Vagina (tissue), 2 donors: Measurements from ENCODE around the gene KIF2A. TPM values are rescaled to one million over a fixed set of nuclear protein-coding genes. Genes with fewer than 3 reads are reported as not detected.

Experiments used
- DNase-seq, 2 donors: peaks; one replicate each; pipeline ENCODE4 v3.0.0-alpha.2; 2017; ENCODE audit errors: extremely low spot score in 2 of 2
- H3K27ac ChIP-seq: fragments of 200-600 bp; sonication (generic); one replicate; pipeline ENCODE4 v1.5.1; 2019
- H3K27me3 ChIP-seq: fragments of 200-600 bp; sonication (generic); one replicate; pipeline ENCODE4 v1.5.1; 2019
- H3K36me3 ChIP-seq, 2 donors: fragments of 200-600 bp; sonication (generic); one replicate each; pipeline ENCODE4 v1.5.1; 2017 to 2019
- H3K4me1 ChIP-seq: fragments of 200-600 bp; sonication (generic); one replicate; pipeline ENCODE4 v1.5.1; 2019
- H3K4me3 ChIP-seq, 2 donors: fragments of 200-600 bp; sonication (generic); 1 replicate in 1 of 2; 2 replicates in 1 of 2; pipeline ENCODE4 v1.5.1; 2016 to 2019
- H3K9me3 ChIP-seq: fragments of 200-600 bp; sonication (generic); one replicate; pipeline ENCODE4 v1.5.1; 2019
- POLR2A ChIP-seq, 2 donors: fragments of 450-650 bp; IDR thresholded peaks; one replicate each; pipeline ENCODE4 v1.6.1; 2017; ENCODE audit warnings: antibody characterized with exemption in 2 of 2, mild to moderate bottlenecking in 2 of 2, moderate library complexity in 2 of 2
- POLR2AphosphoS5 ChIP-seq, 2 donors: sonication (generic); formaldehyde crosslinking; IDR thresholded peaks; one replicate each; pipeline ENCODE4 v1.9.0; 2017; ENCODE audit warnings: antibody characterized with exemption in 2 of 2, mild to moderate bottlenecking in 2 of 2, low read depth in 1 of 2; ENCODE audit not compliant: insufficient read depth in 1 of 2
- intact Hi-C: fragments of 100-400 bp; cut with DNase I; formaldehyde crosslinking; loops from one replicate; pipeline ENCODE4 v1.15.1; 2023
- total RNA-seq: library from RNA; depleted of rRNA; stranded (reverse); fragments of >200 nt; gene quantifications from one replicate; pipeline ENCODE4 v1.2.3, GENCODE V29; 2016
- TF ChIP-seq, protein P1 (sequence below), 3 experiments: fragments of 450-650 bp in 2 of 3; fragments of 200-600 bp in 1 of 3; sonication (generic) in 1 of 3; IDR thresholded peaks; one replicate each; pipeline ENCODE4 v1.5.1; 2017 to 2019; ENCODE audit warnings: antibody characterized with exemption in 3 of 3, mild to moderate bottlenecking in 2 of 3, moderate library complexity in 2 of 3

The KIF2A gene
- total RNA-seq, 1 donor from 2014 or later = 30.2 TPM

- TF ChIP-seq POLR2A (IDR thresholded peaks at IDR 0.05) = no peak
- TF ChIP-seq, protein P1, sequence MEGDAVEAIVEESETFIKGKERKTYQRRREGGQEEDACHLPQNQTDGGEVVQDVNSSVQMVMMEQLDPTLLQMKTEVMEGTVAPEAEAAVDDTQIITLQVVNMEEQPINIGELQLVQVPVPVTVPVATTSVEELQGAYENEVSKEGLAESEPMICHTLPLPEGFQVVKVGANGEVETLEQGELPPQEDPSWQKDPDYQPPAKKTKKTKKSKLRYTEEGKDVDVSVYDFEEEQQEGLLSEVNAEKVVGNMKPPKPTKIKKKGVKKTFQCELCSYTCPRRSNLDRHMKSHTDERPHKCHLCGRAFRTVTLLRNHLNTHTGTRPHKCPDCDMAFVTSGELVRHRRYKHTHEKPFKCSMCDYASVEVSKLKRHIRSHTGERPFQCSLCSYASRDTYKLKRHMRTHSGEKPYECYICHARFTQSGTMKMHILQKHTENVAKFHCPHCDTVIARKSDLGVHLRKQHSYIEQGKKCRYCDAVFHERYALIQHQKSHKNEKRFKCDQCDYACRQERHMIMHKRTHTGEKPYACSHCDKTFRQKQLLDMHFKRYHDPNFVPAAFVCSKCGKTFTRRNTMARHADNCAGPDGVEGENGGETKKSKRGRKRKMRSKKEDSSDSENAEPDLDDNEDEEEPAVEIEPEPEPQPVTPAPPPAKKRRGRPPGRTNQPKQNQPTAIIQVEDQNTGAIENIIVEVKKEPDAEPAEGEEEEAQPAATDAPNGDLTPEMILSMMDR (IDR thresholded peaks at IDR 0.05) = no peak
- no peak for TF ChIP-seq POLR2AphosphoS5 (IDR thresholded peaks at IDR 0.05; ENCODE audit: insufficient read depth in 1 of 2, low read depth in 1 of 2)
- H3K4me3 ChIP-seq = no peak overlapping the region
- peaks cover 5% of the 10 kb centered on the region for H3K4me1 ChIP-seq
- H3K27ac ChIP-seq = no peak overlapping the region
- no peak for DNase-seq
- no peaks in the 10 kb centered on the region for H3K36me3 ChIP-seq
- no peaks in the 10 kb centered on the region for H3K27me3 ChIP-seq
- intact Hi-C loops = no loop called here
- no peaks in the 10 kb centered on the region for H3K9me3 ChIP-seq
Observed at GRCh38 chr5:62326302-62326701, 20.3 kb downstream of the KIF2A start.

DNA sequence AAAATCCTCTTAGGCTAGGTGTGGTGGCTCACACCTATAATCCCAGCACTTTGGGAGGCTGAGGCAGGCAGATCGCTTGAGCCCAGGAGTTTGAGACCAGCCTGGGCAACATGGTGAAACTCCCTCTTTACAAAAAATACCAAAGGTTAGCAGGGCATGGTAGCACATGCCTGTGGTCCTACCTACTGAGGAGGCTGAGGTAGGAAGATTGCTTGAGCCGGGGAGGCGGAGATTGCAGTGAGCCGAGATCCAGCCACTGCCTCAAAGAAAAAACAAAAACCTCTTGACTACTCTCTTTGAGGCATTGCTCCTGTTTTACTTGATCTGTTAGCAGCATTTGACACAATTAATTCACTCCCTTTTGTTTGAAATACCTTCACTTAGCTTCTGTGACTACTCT, 20.7 kb downstream of the KIF2A start:
- no peak overlapping the region for H3K27ac ChIP-seq
- H3K9me3 ChIP-seq = no peaks in the 10 kb centered on the region
- no peak for DNase-seq
- no peak overlapping the region for H3K4me3 ChIP-seq
- no peak for TF ChIP-seq POLR2AphosphoS5 (IDR thresholded peaks at IDR 0.05; ENCODE audit: insufficient read depth in 1 of 2, low read depth in 1 of 2)
- H3K36me3 ChIP-seq = no peaks in the 10 kb centered on the region
- H3K27me3 ChIP-seq = no peaks in the 10 kb centered on the region
- H3K4me1 ChIP-seq = peaks cover 9% of the 10 kb centered on the region
- intact Hi-C loops = no loop called here

DNA sequence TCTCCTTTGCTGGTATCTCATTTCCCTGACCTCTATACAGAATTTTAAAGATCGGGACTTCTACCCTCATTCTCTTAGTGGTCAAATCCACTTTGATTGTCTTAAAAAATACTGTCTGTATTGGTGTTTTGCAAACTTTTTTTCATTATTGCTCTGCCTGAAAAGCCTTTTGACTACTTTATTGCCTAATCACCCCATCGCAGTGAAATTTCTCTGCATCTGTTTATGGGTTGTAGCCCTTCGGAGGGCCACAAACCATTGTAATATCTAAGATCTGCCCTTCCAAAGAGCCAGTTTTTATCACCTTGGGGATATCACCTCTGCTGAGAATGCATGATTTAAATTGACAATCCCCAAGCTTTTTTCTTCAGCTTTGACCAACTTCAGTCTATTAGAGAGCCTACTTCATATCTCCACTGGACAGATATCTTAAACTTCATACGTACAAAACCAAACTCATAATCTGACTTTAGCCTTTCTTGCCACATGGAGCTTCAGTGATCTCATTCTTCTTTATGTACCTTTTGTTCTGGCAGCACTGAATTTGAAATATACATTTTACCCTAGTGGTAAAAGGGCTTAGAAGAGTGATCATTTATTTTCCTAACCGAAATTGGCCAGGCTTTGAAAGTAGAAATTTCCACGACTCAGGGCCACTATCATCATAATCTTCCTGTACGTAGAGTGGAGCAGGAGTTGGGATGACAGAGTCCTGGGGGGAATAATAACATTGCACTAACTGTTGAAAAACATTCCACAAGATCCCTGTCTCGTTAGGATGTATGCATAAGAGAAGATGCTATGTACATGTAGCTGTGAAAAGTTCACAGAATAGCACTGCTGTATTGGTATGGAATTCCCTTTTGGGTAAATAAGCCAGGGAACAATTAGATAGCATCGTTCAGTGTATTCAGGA, 21.4 kb downstream of the KIF2A start:
- no peaks in the 10 kb centered on the region for H3K9me3 ChIP-seq
- TF ChIP-seq, protein P1 (IDR thresholded peaks at IDR 0.05) = no peak
- TF ChIP-seq POLR2AphosphoS5 (IDR thresholded peaks at IDR 0.05; ENCODE audit: insufficient read depth in 1 of 2, low read depth in 1 of 2) (no peak), POLR2A (IDR thresholded peaks at IDR 0.05) (no peak)
- H3K27ac ChIP-seq = no peak overlapping the region
- H3K4me3 ChIP-seq = no peak overlapping the region
- intact Hi-C loops = no loop called here
- no peak for DNase-seq
- no peaks in the 10 kb centered on the region for H3K27me3 ChIP-seq
- no peaks in the 10 kb centered on the region for H3K36me3 ChIP-seq
- H3K4me1 ChIP-seq = peaks cover 15% of the 10 kb centered on the region

- intact Hi-C loops = no loop called here
- no peak overlapping the region for H3K27ac ChIP-seq
- H3K4me1 ChIP-seq = peaks cover 16% of the 10 kb centered on the region
- H3K27me3 ChIP-seq = no peaks in the 10 kb centered on the region
- H3K4me3 ChIP-seq = no peak overlapping the region
- TF ChIP-seq POLR2A (IDR thresholded peaks at IDR 0.05) (no peak), POLR2AphosphoS5 (IDR thresholded peaks at IDR 0.05; ENCODE audit: insufficient read depth in 1 of 2, low read depth in 1 of 2) (no peak)
- TF ChIP-seq, protein P1 (IDR thresholded peaks at IDR 0.05) = no peak
- no peak for DNase-seq
- no peaks in the 10 kb centered on the region for H3K9me3 ChIP-seq
- H3K36me3 ChIP-seq = no peaks in the 10 kb centered on the region
Observed at GRCh38 chr5:62328772-62329491, 22.9 kb downstream of the KIF2A start.

DNA sequence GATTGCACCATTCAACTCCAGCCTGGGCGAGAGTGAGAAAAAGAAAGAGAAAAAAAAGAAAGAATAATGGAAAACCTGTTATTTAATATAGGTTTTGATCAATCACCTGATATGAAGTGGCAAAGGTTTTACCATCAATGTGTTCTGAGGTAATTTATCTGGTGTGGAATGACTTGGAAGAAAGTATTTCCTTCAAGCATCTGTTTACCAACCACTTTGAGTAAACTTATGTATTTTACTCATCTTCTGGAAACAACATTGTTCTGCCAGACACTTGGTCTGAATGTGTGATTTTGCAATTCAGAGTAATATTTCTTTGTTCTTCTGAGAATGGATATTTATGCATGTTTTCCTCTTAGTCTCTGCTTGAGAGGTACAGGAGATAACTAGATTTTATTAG, 24.3 kb downstream of the KIF2A start:
- H3K4me1 ChIP-seq = peaks cover 16% of the 10 kb centered on the region
- intact Hi-C loops = no loop called here

More for the DNA sequence above, 24.3 kb downstream of the KIF2A start:
- Histone ChIP-seq H3K9me3 (no peaks in the 10 kb centered on the region), H3K4me3 (no peak overlapping the region), H3K27me3 (no peaks in the 10 kb centered on the region), H3K36me3 (no peaks in the 10 kb centered on the region), H3K27ac (no peak overlapping the region)
- no peak for TF ChIP-seq POLR2AphosphoS5 (IDR thresholded peaks at IDR 0.05; ENCODE audit: insufficient read depth in 1 of 2, low read depth in 1 of 2)
- DNase-seq = no peak
